Tibial nerve (tissue), 4 donors: ENCODE data around the gene NRXN2. TPM values are rescaled to one million over a fixed set of nuclear protein-coding genes. Genes with fewer than 3 reads are reported as not detected.

ENCODE experiments used
- DNase-seq, 2 donors: peaks; one replicate each; pipeline ENCODE4 v3.0.0-alpha.2; 2019; ENCODE audit warnings: low spot score in 2 of 2
- H3K27ac ChIP-seq, 4 donors: fragments of 200-600 bp; sonication (generic) in 3 of 4; one replicate each; pipeline ENCODE4 v1.5.1; 2017 to 2019; ENCODE audit warnings: mild to moderate bottlenecking in 1 of 4
- H3K27me3 ChIP-seq, 2 donors: fragments of 200-600 bp; sonication (generic) in 1 of 2; one replicate each; pipeline versions ENCODE4 v1.5.1 to v1.6.0; 2017 to 2019
- H3K36me3 ChIP-seq, 3 donors: fragments of 200-600 bp; sonication (generic); one replicate each; pipeline ENCODE4 v1.5.1; 2018 to 2019
- H3K4me1 ChIP-seq, 4 donors: fragments of 200-600 bp; sonication (generic) in 3 of 4; one replicate each; pipeline ENCODE4 v1.5.1; 2017 to 2019
- H3K4me3 ChIP-seq, 4 donors: fragments of 200-600 bp; sonication (generic) in 3 of 4; one replicate each; pipeline ENCODE4 v1.5.1; 2017 to 2019; ENCODE audit warnings: mild to moderate bottlenecking in 1 of 4, moderate library complexity in 1 of 4
- H3K9me3 ChIP-seq, 4 donors: fragments of 200-600 bp; sonication (generic) in 3 of 4; one replicate each; pipeline ENCODE4 v1.5.1; 2017 to 2019
- EP300 ChIP-seq, 2 donors: sonication (generic); formaldehyde crosslinking; IDR thresholded peaks; one replicate each; pipeline ENCODE4 v1.6.1; 2017; ENCODE audit warnings: antibody characterized with exemption in 2 of 2, mild to moderate bottlenecking in 1 of 2
- POLR2A ChIP-seq, 2 donors: fragments of 450-650 bp; IDR thresholded peaks; one replicate each; pipeline ENCODE4 v1.6.1; 2017; ENCODE audit warnings: antibody characterized with exemption in 2 of 2, mild to moderate bottlenecking in 2 of 2, moderate library complexity in 2 of 2
- WGBS, 2 donors: methylation state at CpG; one replicate each; pipeline ENCODE4 v1.1.5; 2018; 5-methylcytosine and 5-hydroxymethylcytosine counted together
- total RNA-seq, 4 donors: library from RNA; depleted of rRNA; stranded (reverse); fragments of >200 nt; gene quantifications; one replicate each; pipeline ENCODE4 v1.1.0, GENCODE V29; 2016
- TF ChIP-seq, protein P1 (sequence below), 5 experiments: fragments of 200-600 bp in 3 of 5; fragments of 450-650 bp in 2 of 5; sonication (generic) in 3 of 5; IDR thresholded peaks; one replicate each; pipeline ENCODE4 v1.5.1; 2016 to 2019; ENCODE audit warnings: antibody characterized with exemption in 5 of 5, mild to moderate bottlenecking in 3 of 5, moderate library complexity in 2 of 5

NRXN2 gene
- total RNA-seq, 4 donors from 2014 or later, result 1.7 to 25.5 (median 8.7) TPM

DNA sequence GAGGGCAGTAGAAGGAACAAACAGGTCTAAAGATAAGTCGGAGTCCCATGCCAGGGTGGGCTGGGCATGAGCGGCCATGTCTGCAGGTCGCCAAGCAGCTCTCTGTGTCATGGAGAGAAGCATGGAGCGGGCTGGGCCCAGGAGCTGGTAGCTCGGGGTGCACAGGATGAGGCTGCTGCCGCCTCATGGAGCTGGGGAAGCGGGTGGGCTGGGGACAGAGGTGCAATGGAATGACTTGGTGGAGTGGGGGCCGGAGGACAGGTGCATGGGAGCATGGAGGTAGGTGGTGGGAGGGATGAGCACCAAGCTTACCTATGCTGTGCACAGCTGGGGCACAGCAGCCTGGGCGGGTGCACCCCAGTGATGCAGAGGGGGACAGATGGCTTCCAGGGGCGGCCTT, 3.6 kb downstream of the NRXN2 start:
- Histone ChIP-seq H3K9me3 (no peaks in the 10 kb centered on the region), H3K36me3 (no peaks in the 10 kb centered on the region), H3K27ac (no peak overlapping the region), H3K4me3 (no peak overlapping the region), H3K4me1 (peaks cover 0 to 7% (median 3%) of the 10 kb centered on the region in 4 donors), H3K27me3 (peaks cover 0 to 88% of the 10 kb centered on the region in 2 donors)
- no peak for DNase-seq
- TF ChIP-seq EP300 (IDR thresholded peaks at IDR 0.05), result no peak
- TF ChIP-seq POLR2A (IDR thresholded peaks at IDR 0.05), result no peak
- TF ChIP-seq, protein P1, sequence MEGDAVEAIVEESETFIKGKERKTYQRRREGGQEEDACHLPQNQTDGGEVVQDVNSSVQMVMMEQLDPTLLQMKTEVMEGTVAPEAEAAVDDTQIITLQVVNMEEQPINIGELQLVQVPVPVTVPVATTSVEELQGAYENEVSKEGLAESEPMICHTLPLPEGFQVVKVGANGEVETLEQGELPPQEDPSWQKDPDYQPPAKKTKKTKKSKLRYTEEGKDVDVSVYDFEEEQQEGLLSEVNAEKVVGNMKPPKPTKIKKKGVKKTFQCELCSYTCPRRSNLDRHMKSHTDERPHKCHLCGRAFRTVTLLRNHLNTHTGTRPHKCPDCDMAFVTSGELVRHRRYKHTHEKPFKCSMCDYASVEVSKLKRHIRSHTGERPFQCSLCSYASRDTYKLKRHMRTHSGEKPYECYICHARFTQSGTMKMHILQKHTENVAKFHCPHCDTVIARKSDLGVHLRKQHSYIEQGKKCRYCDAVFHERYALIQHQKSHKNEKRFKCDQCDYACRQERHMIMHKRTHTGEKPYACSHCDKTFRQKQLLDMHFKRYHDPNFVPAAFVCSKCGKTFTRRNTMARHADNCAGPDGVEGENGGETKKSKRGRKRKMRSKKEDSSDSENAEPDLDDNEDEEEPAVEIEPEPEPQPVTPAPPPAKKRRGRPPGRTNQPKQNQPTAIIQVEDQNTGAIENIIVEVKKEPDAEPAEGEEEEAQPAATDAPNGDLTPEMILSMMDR (IDR thresholded peaks at IDR 0.05), result no peak
- 83 to 91% methylated on average over 10 of the region's 10 CpGs for WGBS, 2 donors

DNA sequence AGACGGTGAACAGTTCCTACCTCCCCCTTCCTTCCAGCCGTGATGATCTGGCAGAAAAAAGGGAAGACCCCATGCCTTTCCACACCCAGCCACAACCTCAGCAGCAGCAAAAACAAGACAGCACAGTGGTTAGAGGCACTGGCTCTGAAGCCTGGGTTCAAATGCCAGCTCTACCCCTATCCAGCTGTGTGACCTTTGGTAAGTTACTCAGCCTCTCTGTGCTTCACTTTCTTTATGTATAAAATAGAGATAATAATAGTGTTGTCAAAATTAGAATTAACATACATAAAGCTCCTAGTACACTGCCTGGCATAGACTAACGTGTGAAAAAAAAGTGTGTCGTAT, 4.2 kb downstream of the NRXN2 start:
- no peak overlapping the region for H3K27ac ChIP-seq
- H3K4me1 ChIP-seq, result peaks cover 0 to 10% (median 3%) of the 10 kb centered on the region in 4 donors
- H3K36me3 ChIP-seq, result no peaks in the 10 kb centered on the region
- WGBS, 2 donors, result 60 to 63% methylated on average over 4 of the region's 4 CpGs
- TF ChIP-seq POLR2A (IDR thresholded peaks at IDR 0.05) (no peak), EP300 (IDR thresholded peaks at IDR 0.05) (no peak)
- TF ChIP-seq, protein P1 (IDR thresholded peaks at IDR 0.05), result no peak
- no peak for DNase-seq
- H3K4me3 ChIP-seq, result no peak overlapping the region
- H3K9me3 ChIP-seq, result no peaks in the 10 kb centered on the region
- H3K27me3 ChIP-seq, result peaks cover 0 to 92% of the 10 kb centered on the region in 2 donors

DNA sequence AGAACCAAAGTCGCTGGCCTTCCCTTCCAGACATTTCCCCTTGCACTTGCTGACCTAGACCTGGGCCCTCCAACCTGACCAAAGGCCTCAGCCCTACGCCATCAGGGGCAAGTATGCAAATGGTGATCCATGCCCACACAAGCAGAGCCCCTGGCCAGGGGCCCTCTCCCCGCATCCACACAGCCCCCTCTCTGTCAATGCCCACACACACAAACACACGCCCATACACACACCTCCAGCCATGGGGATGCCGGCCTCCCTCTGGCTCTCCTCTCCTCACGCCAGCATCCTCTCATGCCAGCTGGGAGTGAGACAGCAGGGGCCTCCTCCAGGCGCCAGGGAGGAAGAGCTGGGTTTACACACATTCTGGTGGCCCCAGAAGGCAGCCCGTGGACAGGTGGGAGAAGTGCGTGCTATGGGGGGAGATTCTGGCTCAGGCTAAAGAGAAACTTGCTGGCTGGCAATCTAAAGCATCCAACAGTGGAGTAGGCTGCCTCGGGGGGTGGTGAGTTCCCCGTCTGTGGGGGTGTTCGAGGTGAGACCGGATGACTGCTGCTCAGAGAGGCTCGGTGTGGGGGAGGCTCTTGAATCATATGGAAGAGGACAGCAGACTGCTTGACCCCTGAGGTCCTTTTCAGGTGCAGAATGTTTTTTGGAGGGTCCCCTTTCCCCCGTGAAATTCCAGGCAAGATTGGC, 4.8 kb downstream of the NRXN2 start:
- H3K4me1 ChIP-seq, result peaks cover 0 to 9% (median under 1%) of the 10 kb centered on the region in 4 donors
- no peak overlapping the region for H3K4me3 ChIP-seq
- peaks cover 0 to 93% of the 10 kb centered on the region in 2 donors for H3K27me3 ChIP-seq
- H3K27ac ChIP-seq, result no peak overlapping the region
- H3K36me3 ChIP-seq, result no peaks in the 10 kb centered on the region
- DNase-seq, result no peak
- TF ChIP-seq EP300 (IDR thresholded peaks at IDR 0.05) (no peak), POLR2A (IDR thresholded peaks at IDR 0.05) (no peak)
- TF ChIP-seq, protein P1 (IDR thresholded peaks at IDR 0.05), result no peak
- WGBS, 2 donors, result 71 to 84% methylated on average over 15 of the region's 15 CpGs
- no peaks in the 10 kb centered on the region for H3K9me3 ChIP-seq

DNA sequence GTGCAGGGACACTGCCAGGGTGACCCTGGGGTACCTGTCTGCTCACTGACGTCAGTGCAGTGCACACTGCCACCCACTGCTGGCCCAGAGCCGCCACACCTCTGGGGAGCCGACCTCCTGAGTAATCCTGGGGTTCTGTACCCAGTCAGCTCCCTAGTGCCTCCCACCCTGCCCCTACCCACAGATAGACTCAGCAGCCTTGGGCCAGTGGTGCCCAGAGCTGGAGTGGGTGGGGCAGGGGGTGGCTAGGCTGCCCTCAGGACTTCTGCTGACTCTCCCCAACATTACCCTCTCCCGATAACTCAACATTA, 5.8 kb downstream of the NRXN2 start:
- H3K36me3 ChIP-seq, result no peaks in the 10 kb centered on the region
- H3K4me3 ChIP-seq, result no peak overlapping the region
- no peaks in the 10 kb centered on the region for H3K9me3 ChIP-seq
- H3K27ac ChIP-seq, result no peak overlapping the region
- H3K4me1 ChIP-seq, result peaks cover 0 to 16% (median 2%) of the 10 kb centered on the region in 4 donors
- 60 to 70% methylated on average over 4 of the region's 4 CpGs for WGBS, 2 donors
- H3K27me3 ChIP-seq, result peaks cover 0 to 92% of the 10 kb centered on the region in 2 donors
- TF ChIP-seq, protein P1 (IDR thresholded peaks at IDR 0.05), result no peak
- no peak for TF ChIP-seq EP300 (IDR thresholded peaks at IDR 0.05)
- TF ChIP-seq POLR2A (IDR thresholded peaks at IDR 0.05), result no peak
- no peak for DNase-seq

DNA sequence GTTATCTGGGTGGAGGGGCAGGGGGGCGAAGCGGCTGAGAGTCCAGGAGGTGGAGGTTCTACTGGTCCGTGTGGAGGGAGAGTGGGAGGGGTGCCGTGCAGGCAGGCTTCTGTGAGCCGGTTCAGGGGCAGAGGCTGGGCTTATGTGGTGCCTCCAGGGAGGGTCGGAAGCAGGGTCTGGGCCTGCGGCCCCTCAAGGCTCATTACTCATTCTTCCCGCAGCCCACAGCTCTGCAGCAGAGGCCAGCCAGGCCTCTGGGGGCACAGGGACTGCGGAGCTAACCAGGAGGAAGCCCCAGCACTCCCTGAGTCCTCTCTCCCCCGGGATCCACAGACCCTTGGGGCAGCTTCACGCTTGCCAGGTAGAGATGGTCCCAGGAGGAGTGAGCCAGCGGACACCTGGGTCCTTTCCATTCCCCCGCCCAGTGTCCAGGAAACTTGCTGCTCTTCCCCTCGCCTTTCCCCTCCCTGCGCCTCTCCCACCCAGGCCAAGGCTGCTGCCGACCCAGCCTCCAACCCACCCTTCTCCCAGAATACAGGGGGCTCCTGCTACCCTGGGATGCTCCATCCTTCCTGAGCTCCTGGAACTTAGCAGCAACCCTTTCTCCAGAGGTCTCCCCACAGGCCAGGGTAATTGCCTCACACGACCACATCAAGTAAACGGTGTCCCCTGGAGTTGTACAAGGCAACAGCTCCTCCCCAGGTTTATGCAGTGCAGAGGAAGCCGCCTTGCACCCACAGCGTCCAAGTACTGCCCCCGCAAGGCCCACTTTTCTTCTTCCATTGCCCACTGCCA, 6.3 kb downstream of the NRXN2 start:
- Histone ChIP-seq H3K36me3 (no peaks in the 10 kb centered on the region), H3K27me3 (peaks cover 0 to 92% of the 10 kb centered on the region in 2 donors), H3K4me1 (peaks cover 0 to 22% (median 2%) of the 10 kb centered on the region in 4 donors), H3K4me3 (no peak overlapping the region), H3K9me3 (no peaks in the 10 kb centered on the region), H3K27ac (no peak overlapping the region)
- no peak for DNase-seq
- TF ChIP-seq POLR2A (IDR thresholded peaks at IDR 0.05) (no peak), EP300 (IDR thresholded peaks at IDR 0.05) (no peak)
- TF ChIP-seq, protein P1 (IDR thresholded peaks at IDR 0.05), result no peak
- WGBS, 2 donors, result 42% methylated on average over 19 to 21 of the region's 21 CpGs
